Stimulated activated CD4-positive, alpha-beta T cell treated with anti-CD3 and anti-CD28 coated beads, Interleukin-2, amount 100 ng/mL, for 24 hours (primary cell): ENCODE measurements around the gene GPR50.

ENCODE experiments used
- DNase-seq, 2 donors: peaks; one replicate each; pipeline ENCODE4 v3.0.0-alpha.2; 2020

GPR50 gene

DNA sequence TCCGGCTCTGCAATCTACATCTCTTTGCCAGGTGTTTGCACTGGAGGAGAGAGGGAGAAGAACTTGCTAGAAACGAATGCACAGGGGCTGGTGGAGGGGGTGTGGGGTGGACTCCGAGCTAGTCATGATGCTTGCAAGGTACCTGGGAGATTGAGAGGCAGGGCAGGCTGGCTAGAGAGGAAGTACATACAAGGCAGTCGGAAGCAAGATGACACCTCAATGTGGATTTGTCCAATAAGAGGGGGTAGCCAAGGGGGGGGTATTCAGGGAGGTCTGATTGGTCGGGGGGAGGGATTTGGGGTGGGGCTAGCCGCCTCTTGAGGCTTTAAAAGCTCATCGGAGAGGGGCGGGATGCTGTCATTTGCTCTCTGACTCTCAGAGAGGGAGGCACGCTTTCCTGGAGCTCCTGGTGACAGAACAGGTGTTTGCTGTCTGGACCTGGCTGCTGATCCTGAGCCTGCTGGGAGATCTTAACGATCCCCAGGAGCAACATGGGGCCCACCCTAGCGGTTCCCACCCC is at the start of gene GPR50:
GPR50 (plus strand) TSS at position 354 of the 520 bp plus-strand sequence; CDS start at position 492, 138 bp downstream.
- no peak for DNase-seq

DNA sequence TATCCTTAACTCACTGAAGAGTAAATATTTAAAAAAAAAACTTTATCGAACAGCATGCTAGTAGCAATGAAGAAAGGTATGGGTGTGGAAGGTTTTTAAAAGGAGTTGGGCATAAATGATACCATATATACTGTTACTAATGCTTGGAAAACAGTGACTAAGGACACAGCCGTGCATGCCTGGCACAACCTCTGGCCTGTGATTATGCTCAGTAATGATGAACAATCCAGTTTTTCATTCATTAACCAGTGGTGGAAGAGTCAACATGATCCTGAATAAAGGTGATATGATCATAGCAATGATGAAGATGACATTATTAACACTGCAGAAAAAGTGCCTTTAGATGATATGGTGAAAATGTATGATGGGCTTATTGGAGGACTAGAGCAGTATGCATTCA is 43.9 kb upstream of the GPR50 start:
- DNase-seq, result no peak

GRCh38 chrX:151151665-151152267 is 24.6 kb upstream of the GPR50 start:
- DNase-seq, result peak in 1 of 2 donors; percentile 23

DNA sequence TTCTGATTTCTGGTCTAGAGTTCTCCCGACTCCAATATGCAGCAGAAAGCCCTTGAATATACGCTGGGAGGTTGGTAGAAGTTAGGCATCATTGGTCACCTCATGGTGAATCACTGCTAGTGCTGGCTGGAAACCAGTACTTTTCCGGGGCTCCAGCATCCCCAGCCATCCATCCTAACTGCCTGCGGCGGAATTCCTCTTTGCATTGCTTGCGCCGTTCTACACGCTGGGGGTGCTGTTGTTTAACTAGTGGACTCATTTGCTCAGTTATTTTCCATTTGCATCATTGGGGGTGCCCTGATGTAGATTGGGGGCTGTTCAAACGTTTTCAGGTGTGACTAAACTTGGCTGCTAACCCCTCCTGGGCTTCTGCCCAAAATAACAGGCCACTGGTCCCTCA is 23.3 kb upstream of the GPR50 start:
- DNase-seq, result no peak

- DNase-seq, result no peak
These were observed 22.7 kb upstream of the GPR50 start for GRCh38 chrX:151153667-151154066.

DNA sequence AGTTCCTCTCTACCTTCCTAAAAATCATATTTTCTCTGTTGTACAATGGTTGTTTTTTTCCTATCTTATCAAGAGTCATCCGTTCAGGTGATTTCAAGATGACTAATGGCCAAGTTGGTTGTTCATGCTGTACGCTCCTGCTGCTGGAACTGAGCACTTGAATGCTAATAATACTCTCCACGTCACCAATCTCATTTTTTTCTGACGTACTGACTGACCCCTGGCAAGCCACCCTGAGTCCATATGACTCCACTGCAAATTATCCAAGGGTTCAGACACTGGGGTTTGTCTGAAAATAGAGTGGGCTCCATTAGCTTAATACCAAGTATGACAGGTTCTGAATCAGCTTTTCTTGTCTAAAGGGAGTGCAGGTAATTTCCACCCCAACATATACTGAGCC is 21.1 kb upstream of the GPR50 start:
- DNase-seq, result no peak

GRCh38 chrX:151161690-151162089 is 14.7 kb upstream of the GPR50 start:
- DNase-seq, result no peak

- DNase-seq, result no peak
These were observed 8.5 kb upstream of the GPR50 start for GRCh38 chrX:151167791-151168345.

GRCh38 chrX:151169783-151170182 is 6.6 kb upstream of the GPR50 start:
- DNase-seq, result no peak

GRCh38 chrX:151174581-151175282 is 1.7 kb upstream of the GPR50 start:
- no peak for DNase-seq

- DNase-seq, result no peak
These were observed 911 bp upstream of the GPR50 start for GRCh38 chrX:151175283-151176062.

- no peak for DNase-seq
These were observed 1.0 kb downstream of the GPR50 start for GRCh38 chrX:151177141-151178027.

DNA sequence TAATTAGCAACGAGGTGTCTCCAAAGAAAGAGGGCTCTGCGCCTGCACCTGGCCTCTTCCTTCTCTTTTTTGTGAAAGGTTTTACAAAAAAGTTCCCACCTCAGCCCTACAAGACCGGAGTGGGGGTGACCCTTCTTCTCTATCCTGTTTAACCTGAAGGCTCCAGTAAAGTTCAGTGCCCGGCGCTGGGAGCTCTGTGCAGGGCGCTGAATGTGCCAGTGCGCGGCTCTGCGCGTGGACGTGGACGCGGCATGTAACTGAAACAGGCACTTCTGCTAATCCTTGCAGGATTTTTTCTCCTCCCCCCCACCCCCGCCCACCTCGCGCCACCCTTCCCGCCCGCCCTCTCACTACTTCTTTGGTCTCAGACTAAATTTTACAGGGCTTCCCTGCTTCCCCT is 2.4 kb downstream of the GPR50 start:
- no peak for DNase-seq

DNA sequence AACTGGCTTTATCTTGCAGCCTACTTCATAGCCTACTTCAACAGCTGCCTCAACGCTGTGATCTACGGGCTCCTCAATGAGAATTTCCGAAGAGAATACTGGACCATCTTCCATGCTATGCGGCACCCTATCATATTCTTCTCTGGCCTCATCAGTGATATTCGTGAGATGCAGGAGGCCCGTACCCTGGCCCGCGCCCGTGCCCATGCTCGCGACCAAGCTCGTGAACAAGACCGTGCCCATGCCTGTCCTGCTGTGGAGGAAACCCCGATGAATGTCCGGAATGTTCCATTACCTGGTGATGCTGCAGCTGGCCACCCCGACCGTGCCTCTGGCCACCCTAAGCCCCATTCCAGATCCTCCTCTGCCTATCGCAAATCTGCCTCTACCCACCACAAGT is 4.0 kb downstream of the GPR50 start:
- DNase-seq, result no peak

DNA sequence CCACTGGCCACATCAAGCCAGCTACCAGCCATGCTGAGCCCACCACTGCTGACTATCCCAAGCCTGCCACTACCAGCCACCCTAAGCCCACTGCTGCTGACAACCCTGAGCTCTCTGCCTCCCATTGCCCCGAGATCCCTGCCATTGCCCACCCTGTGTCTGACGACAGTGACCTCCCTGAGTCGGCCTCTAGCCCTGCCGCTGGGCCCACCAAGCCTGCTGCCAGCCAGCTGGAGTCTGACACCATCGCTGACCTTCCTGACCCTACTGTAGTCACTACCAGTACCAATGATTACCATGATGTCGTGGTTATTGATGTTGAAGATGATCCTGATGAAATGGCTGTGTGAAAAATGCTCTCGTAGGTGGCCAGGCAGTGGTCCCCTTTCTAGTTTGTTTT is 4.7 kb downstream of the GPR50 start:
- DNase-seq, result no peak

- no peak for DNase-seq
These were observed 6.9 kb downstream of the GPR50 start for GRCh38 chrX:151183233-151183753.

GRCh38 chrX:151183912-151184565 is 7.7 kb downstream of the GPR50 start:
- DNase-seq, result no peak

GRCh38 chrX:151184705-151185104 is 8.3 kb downstream of the GPR50 start:
- no peak for DNase-seq

- no peak for DNase-seq
These were observed 30.5 kb downstream of the GPR50 start for GRCh38 chrX:151206871-151207270.

DNA sequence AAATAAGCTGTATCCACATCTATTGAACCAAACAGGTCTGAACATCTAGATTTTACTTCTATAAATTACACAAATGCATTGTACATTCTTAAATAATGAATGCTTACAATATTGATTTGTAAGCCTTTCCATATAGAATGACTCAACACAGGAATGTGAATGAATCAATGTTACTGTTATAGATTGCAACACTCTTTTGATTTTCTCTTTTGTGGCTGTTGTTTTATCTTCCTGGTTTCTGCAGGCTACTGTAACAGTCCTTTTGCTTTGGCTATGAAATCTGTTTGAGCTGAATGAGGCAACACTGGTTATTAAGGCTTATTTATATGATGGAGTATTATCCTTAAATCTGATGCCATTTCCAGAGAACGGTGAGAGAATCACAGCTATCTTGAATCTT is 49.5 kb downstream of the GPR50 start:
- no peak for DNase-seq

GRCh38 chrX:151226941-151227340 is 50.6 kb downstream of the GPR50 start:
- no peak for DNase-seq

- DNase-seq, result no peak
These were observed 51.2 kb downstream of the GPR50 start for GRCh38 chrX:151227627-151228026.
